HCT116 (cell line): ENCODE data around the gene ESR1.

Experiments
- CTCF ChIP-seq, 3 experiments: fragments of 200-600 bp in 1 of 3; sonication (generic) in 1 of 3; IDR thresholded peaks in 2 of 3; conservative IDR thresholded peaks in 1 of 3; 2 replicates each; pipeline ENCODE4 v1.5.1; 2012 to 2017; ENCODE audit warnings: low read depth in 2 of 3, low read length in 2 of 3, antibody characterized with exemption in 1 of 3, borderline replicate concordance in 1 of 3, control low read depth in 1 of 3, mild to moderate bottlenecking in 1 of 3, mixed read lengths in 1 of 3, mixed run types in 1 of 3, moderate library complexity in 1 of 3; ENCODE audit not compliant: insufficient read depth in 1 of 3
- EZH2 ChIP-seq: fragments of 200-600 bp; sonication (generic); IDR thresholded peaks from 2 replicates; pipeline ENCODE4 v1.6.1; 2017; ENCODE audit warnings: antibody characterized with exemption, mixed run types
- POLR2A ChIP-seq: IDR thresholded peaks from 2 replicates; pipeline ENCODE4 v1.7.0; 2011; ENCODE audit warnings: borderline replicate concordance; ENCODE audit not compliant: insufficient read depth, insufficient read length; ENCODE audit errors: extremely low read depth
- POLR2AphosphoS5 ChIP-seq: IDR thresholded peaks from 2 replicates; pipeline ENCODE4 v1.6.1; 2011; ENCODE audit warnings: mild to moderate bottlenecking, low read depth, low read length, moderate library complexity
- RAD21 ChIP-seq: IDR thresholded peaks from 2 replicates; pipeline ENCODE4 v1.6.1; 2012; ENCODE audit warnings: low read depth, mild to moderate bottlenecking
- REST ChIP-seq: IDR thresholded peaks from 2 replicates; pipeline ENCODE4 v1.6.1; 2012; ENCODE audit warnings: low read depth
- SRF ChIP-seq: IDR thresholded peaks from 2 replicates; pipeline ENCODE4 v1.6.1; 2012; ENCODE audit warnings: low read depth
- ZBTB33 ChIP-seq: IDR thresholded peaks from 2 replicates; pipeline ENCODE4 v1.6.1; 2011; ENCODE audit warnings: mild to moderate bottlenecking, low read length, moderate library complexity; ENCODE audit not compliant: insufficient replicate concordance; ENCODE audit errors: extremely low read depth

GRCh38 chr6:152094992-152095592 is 287.6 kb downstream of the ESR1 start:
- TF ChIP-seq POLR2AphosphoS5 (peak; percentile 62; the same call in 1 of the 2 replicates), CTCF (IDR thresholded peaks at IDR 0.05 in 2 of 3, conservative IDR thresholded peaks at IDR 0.05 in 1 of 3; ENCODE audit: borderline replicate concordance in 1 of 3, insufficient read depth in 1 of 3, low read depth in 2 of 3, low read length in 2 of 3) (no peak), POLR2A (no peak), SRF (peak; percentile 89), RAD21 (peak; percentile 9; the same call in 1 of the 2 replicates), EZH2 (no peak), REST (no peak), ZBTB33 (peak; percentile 60)
